ENCODE measurements around the gene RTL10.
A peak's percentile ranks its signal among the peaks of the same experiment; 100 is the strongest.

RTL10 gene

DNA sequence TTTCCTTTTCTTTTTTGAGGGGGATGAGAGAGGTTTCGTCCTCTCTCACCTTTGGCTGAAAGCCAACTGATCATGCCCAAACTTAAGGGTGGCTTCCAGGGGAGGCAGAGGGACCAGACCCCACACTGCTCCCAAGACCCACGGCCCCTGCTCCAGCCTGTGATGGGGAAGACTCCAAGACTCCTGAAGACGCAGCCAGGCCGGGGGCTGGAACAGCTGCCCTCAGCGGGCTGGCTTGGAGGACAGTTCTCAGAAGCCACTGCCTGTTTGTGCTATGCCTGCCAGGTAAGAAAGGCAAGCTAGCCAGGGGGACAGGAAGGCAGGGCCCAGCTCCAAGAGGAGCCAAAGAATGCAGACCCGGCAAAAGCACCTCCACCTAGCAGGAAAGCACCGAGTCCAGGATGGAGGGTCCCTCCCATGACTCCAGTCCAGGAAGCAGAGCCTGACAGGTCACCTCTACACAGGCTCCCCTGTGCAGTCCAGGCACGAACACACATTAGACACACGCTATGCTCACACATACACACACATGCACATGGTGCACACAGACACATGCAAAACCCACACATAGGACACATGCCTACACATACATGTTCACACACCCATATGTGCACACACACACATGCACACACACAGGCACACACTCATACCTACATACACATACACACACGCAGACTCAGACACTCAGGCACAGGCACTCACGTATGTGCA lies 31.3 kb downstream of the RTL10 start:
- no peak overlapping the region for H3K27ac Mint-ChIP-seq

GRCh38 chr22:19822301-19823117 lies 32.2 kb downstream of the RTL10 start:
- DNase-seq, result peak; percentile 19
- H3K36me3 Mint-ChIP-seq (ENCODE audit: low read depth), result peaks cover 3% of the 10 kb centered on the region
- no peaks in the 10 kb centered on the region for H3K27me3 Mint-ChIP-seq
- H3K27ac Mint-ChIP-seq, result no peak overlapping the region
- no peaks in the 10 kb centered on the region for H3K9me3 Mint-ChIP-seq
- peaks cover 2% of the 10 kb centered on the region for H3K4me1 Mint-ChIP-seq (ENCODE audit: low read depth)
- H3K4me3 Mint-ChIP-seq, result no peak overlapping the region

More for the DNA sequence above, 31.3 kb downstream of the RTL10 start:
- peak; percentile 12 for DNase-seq
- Mint-ChIP-seq H3K27me3 (no peaks in the 10 kb centered on the region), H3K4me1 (ENCODE audit: low read depth) (peaks cover 2% of the 10 kb centered on the region), H3K36me3 (ENCODE audit: low read depth) (peaks cover 3% of the 10 kb centered on the region), H3K9me3 (no peaks in the 10 kb centered on the region), H3K4me3 (no peak overlapping the region)

DNA sequence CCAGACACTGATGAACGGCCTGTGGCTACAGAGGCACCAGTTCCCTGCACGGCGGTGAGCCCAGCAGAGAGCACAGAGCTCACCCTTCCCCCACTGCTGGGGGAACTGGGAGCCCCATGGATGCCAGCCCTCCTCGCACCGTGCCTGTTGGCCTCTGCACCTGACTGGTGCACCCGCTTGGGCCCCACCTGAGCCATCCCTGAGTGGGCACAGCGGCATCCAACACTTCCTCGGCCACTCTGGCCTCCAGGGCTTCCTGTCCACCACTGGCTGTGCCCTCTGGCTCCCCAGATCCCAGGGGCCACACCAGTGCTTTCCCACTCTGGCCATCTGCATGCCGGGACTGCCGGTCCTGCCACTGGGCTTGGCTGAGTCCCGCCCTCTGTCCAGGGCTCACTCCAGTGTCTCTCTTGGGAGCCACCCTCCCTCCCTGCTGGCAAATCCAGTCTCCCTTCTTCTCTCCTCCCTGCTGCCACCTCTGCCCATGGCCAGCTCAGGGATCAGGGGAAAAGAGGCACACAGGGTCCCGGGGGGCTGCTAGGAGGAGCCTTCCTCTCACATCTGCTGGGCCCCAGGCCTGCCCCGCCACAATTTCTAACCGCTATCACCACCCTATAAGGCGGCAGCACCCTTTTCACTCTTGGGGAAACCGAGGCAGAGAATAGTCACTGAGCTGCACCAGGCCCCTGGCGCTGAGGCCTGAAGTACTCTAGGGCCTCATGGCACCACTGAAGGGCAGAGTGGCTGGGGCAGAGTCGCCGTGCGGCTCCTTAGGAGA lies 33.0 kb downstream of the RTL10 start:
- no peaks in the 10 kb centered on the region for H3K27me3 Mint-ChIP-seq
- no peaks in the 10 kb centered on the region for H3K9me3 Mint-ChIP-seq
- peaks cover 2% of the 10 kb centered on the region for H3K4me1 Mint-ChIP-seq (ENCODE audit: low read depth)
- peaks cover 3% of the 10 kb centered on the region for H3K36me3 Mint-ChIP-seq (ENCODE audit: low read depth)
- no peak overlapping the region for H3K4me3 Mint-ChIP-seq
- no peak overlapping the region for H3K27ac Mint-ChIP-seq
- DNase-seq, result peak; percentile 9

GRCh38 chr22:19820880-19821522 lies 33.7 kb downstream of the RTL10 start:
- peaks cover 2% of the 10 kb centered on the region for H3K4me1 Mint-ChIP-seq (ENCODE audit: low read depth)
- no peak overlapping the region for H3K27ac Mint-ChIP-seq
- H3K27me3 Mint-ChIP-seq, result no peaks in the 10 kb centered on the region
- no peaks in the 10 kb centered on the region for H3K9me3 Mint-ChIP-seq
- H3K36me3 Mint-ChIP-seq (ENCODE audit: low read depth), result peaks cover 3% of the 10 kb centered on the region
- peak; percentile 8 for DNase-seq
- no peak overlapping the region for H3K4me3 Mint-ChIP-seq

DNA sequence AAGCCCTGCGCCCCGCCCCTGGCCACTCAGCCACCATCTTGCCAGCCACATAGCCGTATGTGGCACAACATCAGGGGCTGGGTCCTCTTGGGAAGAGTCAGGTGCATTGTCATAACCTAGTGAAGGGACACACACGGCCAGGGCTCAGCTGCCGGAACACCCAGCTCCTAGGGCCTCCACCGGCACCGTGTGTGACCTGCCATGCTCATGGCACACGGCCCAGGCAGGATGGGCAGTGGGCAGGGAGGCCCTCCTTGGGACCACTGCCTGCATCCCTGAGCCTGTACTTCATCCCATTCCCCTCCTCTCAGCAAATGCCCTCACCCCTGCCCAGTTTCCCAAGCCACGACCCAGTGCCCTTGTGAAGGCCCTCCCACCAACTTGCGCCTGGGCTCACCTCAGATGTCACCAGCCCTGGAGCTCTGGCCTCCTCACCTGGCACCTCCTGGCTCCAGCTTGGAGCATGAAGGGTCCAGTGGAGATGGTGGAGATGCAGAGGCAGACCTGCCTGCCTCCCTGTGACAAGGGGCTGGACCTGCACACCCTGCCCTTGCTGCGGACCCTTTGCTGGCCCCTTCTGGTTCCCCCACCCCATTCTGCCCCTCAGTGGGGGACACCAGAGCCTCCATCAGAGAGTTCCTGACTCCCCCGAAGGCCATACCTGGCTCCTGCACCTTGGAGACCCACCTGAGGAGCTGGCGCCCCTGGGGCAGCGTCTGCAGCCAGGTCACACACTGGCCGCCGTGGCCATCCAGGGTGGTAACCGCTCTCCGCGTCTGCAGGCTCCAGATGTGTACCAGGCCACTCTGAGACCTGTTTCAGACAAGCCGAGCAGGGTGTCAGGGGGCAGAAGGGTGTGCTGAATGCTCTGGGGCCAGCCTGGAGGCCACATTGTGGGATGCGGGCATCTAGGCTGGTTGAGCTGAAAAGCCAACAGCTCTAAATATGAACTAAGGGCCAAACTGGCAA lies 34.5 kb downstream of the RTL10 start:
- Mint-ChIP-seq H3K9me3 (no peaks in the 10 kb centered on the region), H3K27ac (no peak overlapping the region), H3K36me3 (ENCODE audit: low read depth) (peaks cover 3% of the 10 kb centered on the region), H3K4me1 (ENCODE audit: low read depth) (peaks cover 2% of the 10 kb centered on the region), H3K27me3 (no peaks in the 10 kb centered on the region), H3K4me3 (no peak overlapping the region)
- peak; percentile 22 for DNase-seq

DNA sequence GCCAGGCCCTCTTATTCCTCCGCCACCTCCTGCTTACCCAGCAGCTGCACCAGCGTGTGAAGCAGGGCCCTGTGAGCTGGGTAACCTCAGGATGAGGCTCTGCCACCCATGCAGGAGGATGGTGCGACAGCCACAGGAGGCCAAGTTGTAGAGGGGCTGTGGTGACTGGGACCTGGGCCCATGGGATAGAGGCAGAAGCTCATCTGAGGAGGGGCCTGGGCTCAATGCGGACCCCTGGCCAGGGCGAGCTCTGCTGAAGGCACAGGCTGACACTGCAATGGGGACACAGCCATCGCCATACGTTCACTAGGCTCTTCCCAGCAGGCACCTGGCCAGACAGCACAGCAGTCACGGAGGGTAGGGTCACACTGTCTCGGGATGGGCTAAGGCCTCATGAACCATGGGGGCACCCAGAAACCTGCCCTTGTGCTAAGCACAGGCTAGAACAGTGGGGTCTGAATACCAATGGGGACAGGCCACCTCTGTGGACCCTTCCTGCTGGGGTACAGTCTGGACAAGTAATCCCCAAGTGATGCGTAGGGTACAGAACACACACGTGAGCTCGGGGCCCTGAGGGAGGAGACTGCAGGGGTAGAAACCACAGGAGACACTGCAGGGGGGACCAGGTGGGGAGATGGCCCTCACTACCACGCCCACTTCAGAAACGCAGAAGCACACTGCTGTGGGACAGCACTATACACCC lies 35.3 kb downstream of the RTL10 start:
- Mint-ChIP-seq H3K9me3 (no peaks in the 10 kb centered on the region), H3K4me1 (ENCODE audit: low read depth) (peaks cover 2% of the 10 kb centered on the region), H3K27ac (no peak overlapping the region), H3K4me3 (no peak overlapping the region), H3K27me3 (no peaks in the 10 kb centered on the region), H3K36me3 (ENCODE audit: low read depth) (peaks cover 11% of the 10 kb centered on the region)
- DNase-seq, result peak; percentile 22

- H3K27ac Mint-ChIP-seq, result no peak overlapping the region
- peaks cover under 1% of the 10 kb centered on the region for H3K4me1 Mint-ChIP-seq (ENCODE audit: low read depth)
- DNase-seq, result peak; percentile 17
- H3K4me3 Mint-ChIP-seq, result no peak overlapping the region
- H3K36me3 Mint-ChIP-seq (ENCODE audit: low read depth), result peaks cover 12% of the 10 kb centered on the region
- H3K9me3 Mint-ChIP-seq, result no peaks in the 10 kb centered on the region
- no peaks in the 10 kb centered on the region for H3K27me3 Mint-ChIP-seq
These were observed 36.1 kb downstream of the RTL10 start for GRCh38 chr22:19818324-19819207.

- Mint-ChIP-seq H3K9me3 (no peaks in the 10 kb centered on the region), H3K27me3 (no peaks in the 10 kb centered on the region), H3K4me3 (no peak overlapping the region), H3K36me3 (ENCODE audit: low read depth) (peaks cover 26% of the 10 kb centered on the region), H3K4me1 (ENCODE audit: low read depth) (no peaks in the 10 kb centered on the region), H3K27ac (no peak overlapping the region)
- DNase-seq, result peak; percentile 24
These were observed 38.1 kb downstream of the RTL10 start for GRCh38 chr22:19816372-19817119.

- no peak for DNase-seq
- Mint-ChIP-seq H3K36me3 (ENCODE audit: low read depth) (peaks cover 32% of the 10 kb centered on the region), H3K27me3 (no peaks in the 10 kb centered on the region), H3K9me3 (no peaks in the 10 kb centered on the region), H3K4me3 (no peak overlapping the region), H3K4me1 (ENCODE audit: low read depth) (no peaks in the 10 kb centered on the region), H3K27ac (no peak overlapping the region)
These were observed 38.8 kb downstream of the RTL10 start for GRCh38 chr22:19815823-19816290.

GRCh38 chr22:19815093-19815822 lies 39.4 kb downstream of the RTL10 start:
- Mint-ChIP-seq H3K4me1 (ENCODE audit: low read depth) (no peaks in the 10 kb centered on the region), H3K36me3 (ENCODE audit: low read depth) (peaks cover 35% of the 10 kb centered on the region), H3K27ac (no peak overlapping the region), H3K27me3 (no peaks in the 10 kb centered on the region), H3K9me3 (no peaks in the 10 kb centered on the region), H3K4me3 (no peak overlapping the region)
- DNase-seq, result no peak

GRCh38 chr22:19814428-19814827 lies 40.2 kb downstream of the RTL10 start:
- peaks cover 32% of the 10 kb centered on the region for H3K36me3 Mint-ChIP-seq (ENCODE audit: low read depth)
- DNase-seq, result peak; percentile 20
- no peak overlapping the region for H3K4me3 Mint-ChIP-seq
- H3K4me1 Mint-ChIP-seq (ENCODE audit: low read depth), result no peaks in the 10 kb centered on the region
- H3K9me3 Mint-ChIP-seq, result no peaks in the 10 kb centered on the region
- no peaks in the 10 kb centered on the region for H3K27me3 Mint-ChIP-seq
- no peak overlapping the region for H3K27ac Mint-ChIP-seq

Measured in activated T-cell treated with anti-CD3 and anti-CD28 coated beads, Interleukin-2, amount 50 U/mL, for 24 hours (primary cell).